Smooth muscle cell of the coronary artery (primary cell): ENCODE results near the gene FAM110A. TPM values are rescaled to one million over a fixed set of nuclear protein-coding genes. Genes with fewer than 3 reads are reported as not detected.

Experiments used
- total RNA-seq: library from RNA; depleted of rRNA; stranded (reverse); fragments of >200 nt; gene quantifications from 2 replicates; pipeline ENCODE4 v1.2.3, GENCODE V29; 2014; ENCODE audit warnings: low replicate concordance

FAM110A gene
- total RNA-seq = 0.47 and 1.4 TPM in 2 replicates

GRCh38 chr20:833450-834150, at the start of gene FAM110A:
TSS of gene FAM110A (plus strand) at chr20:833715. CDS start at chr20:844805, 11,090 bp downstream.

Other genes with a start within 250 kb of the FAM110A start
- gene TCF15, start 223.4 kb upstream of the FAM110A start, total RNA-seq = 0.12 TPM in 1 of 2 replicates, not detected in the other
- gene SRXN1, start 180.5 kb upstream of the FAM110A start, total RNA-seq = 21.2 and 43.9 TPM in 2 replicates
- not detected in 2 replicates for gene SCRT2, start 157.9 kb upstream of the FAM110A start, total RNA-seq
- not detected in 2 replicates for gene SLC52A3, start 65.2 kb upstream of the FAM110A start, total RNA-seq
- gene ANGPT4, start 82.6 kb downstream of the FAM110A start, total RNA-seq = not detected in 2 replicates
- not detected in 2 replicates for gene RSPO4, start 168.6 kb downstream of the FAM110A start, total RNA-seq